Endodermal cell (in vitro differentiated cells): Measurements from ENCODE around the gene TES. TPM values are rescaled to one million over a fixed set of nuclear protein-coding genes. Genes with fewer than 3 reads are reported as not detected.

Experiments used
- DNase-seq: peaks from one replicate; pipeline ENCODE4 v3.0.0-alpha.2; 2017
- H3K27ac ChIP-seq: 2 replicates; pipeline ENCODE4 v1.5.1; 2013; ENCODE audit warnings: mild to moderate bottlenecking, low read depth, low read length, moderate library complexity
- H3K27me3 ChIP-seq: 2 replicates; pipeline ENCODE4 v1.6.1; 2013; ENCODE audit warnings: mild to moderate bottlenecking, low read length, moderate library complexity; ENCODE audit not compliant: insufficient read depth, control insufficient read depth, poor library complexity, severe bottlenecking
- H3K36me3 ChIP-seq: 2 replicates; pipeline ENCODE4 v1.7.0; 2013; ENCODE audit warnings: mild to moderate bottlenecking, low read length, moderate library complexity; ENCODE audit not compliant: control insufficient read depth, insufficient read depth
- H3K4me1 ChIP-seq: one replicate; pipeline ENCODE4 v1.7.0; 2013; ENCODE audit warnings: low read length; ENCODE audit not compliant: control insufficient read depth, insufficient read depth
- H3K4me3 ChIP-seq: 2 replicates; pipeline ENCODE4 v1.5.1; 2013; ENCODE audit warnings: mild to moderate bottlenecking, low read length, moderate library complexity
- H3K9ac ChIP-seq: 2 replicates; pipeline ENCODE4 v1.6.1; 2013; ENCODE audit warnings: mild to moderate bottlenecking, low read length, moderate library complexity; ENCODE audit not compliant: poor library complexity, severe bottlenecking; ENCODE audit errors: extremely low read depth
- H3K9me3 ChIP-seq: 2 replicates; pipeline ENCODE4 v1.6.1; 2013; ENCODE audit warnings: mild to moderate bottlenecking, low read length, moderate library complexity; ENCODE audit not compliant: control insufficient read depth
- H3K27ac Mint-ChIP-seq: 2 replicates; pipeline ENCODE4 v1.8.0; 2020; ENCODE audit warnings: mixed read lengths
- H3K27me3 Mint-ChIP-seq: 2 replicates; pipeline ENCODE4 v1.8.0; 2021; ENCODE audit warnings: mild to moderate bottlenecking, mixed read lengths; ENCODE audit not compliant: insufficient read depth
- H3K36me3 Mint-ChIP-seq: 2 replicates; pipeline ENCODE4 v1.8.0; 2020; ENCODE audit warnings: low read depth, mixed read lengths
- H3K4me1 Mint-ChIP-seq: 2 replicates; pipeline ENCODE4 v1.8.0; 2020; ENCODE audit warnings: mixed read lengths
- H3K4me3 Mint-ChIP-seq: 2 replicates; pipeline ENCODE4 v1.8.0; 2020; ENCODE audit warnings: mild to moderate bottlenecking, moderate library complexity, mixed read lengths
- H3K9me3 Mint-ChIP-seq: 2 replicates; pipeline ENCODE4 v1.8.0; 2020; ENCODE audit warnings: mild to moderate bottlenecking, mixed read lengths
- WGBS, 2 experiments: methylation state at CpG; one replicate each; pipeline versions ENCODE4 v1.1.5 to v1.1.7; 2013; ENCODE audit warnings: missing lambda C conversion rate in 2 of 2, mixed read lengths in 1 of 2; ENCODE audit not compliant: insufficient coverage in 1 of 2, insufficient read length in 1 of 2; 5-methylcytosine and 5-hydroxymethylcytosine counted together
- total RNA-seq, 2 donors: library from RNA; stranded (reverse); fragmentation: NEBNext Ultra II Directional in 1 of 2; extraction: Animal tissue kit (Norgen Biotek cat#: 25700) in 1 of 2; gene quantifications; 2 replicates in 1 of 2; 3 replicates in 1 of 2; pipeline ENCODE4 v1.2.1, GENCODE V29; 2021
- TF ChIP-seq, protein P1 (sequence below): fragments of 200-600 bp; sonication (generic); conservative IDR thresholded peaks from 2 replicates; pipeline ENCODE4 v1.5.0; 2021; ENCODE audit warnings: antibody characterized with exemption, mild to moderate bottlenecking

The TES gene
- total RNA-seq, 2 donors from 2014 or later = 23.1 to 31.0 TPM

DNA sequence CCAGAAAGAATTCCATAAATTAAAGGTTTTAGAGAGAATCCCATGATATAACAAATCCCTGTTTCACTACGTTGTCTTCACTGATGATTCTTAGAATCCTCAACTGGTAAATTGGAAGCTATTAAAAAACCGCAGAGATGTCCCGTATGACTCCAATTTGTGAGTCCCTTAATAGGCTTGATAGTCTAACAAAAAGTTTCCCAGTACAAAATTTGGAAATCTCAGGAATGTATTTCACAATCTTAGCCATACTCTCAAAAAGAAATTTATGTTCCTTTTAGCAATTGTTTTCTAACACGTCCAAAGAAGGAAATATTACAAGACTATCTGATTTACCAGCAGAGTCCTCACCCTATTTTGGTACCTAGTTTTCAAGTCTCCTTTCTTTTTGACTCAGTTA, 2.5 kb downstream of the TES start:
- DNase-seq = no peak
- TF ChIP-seq, protein P1, sequence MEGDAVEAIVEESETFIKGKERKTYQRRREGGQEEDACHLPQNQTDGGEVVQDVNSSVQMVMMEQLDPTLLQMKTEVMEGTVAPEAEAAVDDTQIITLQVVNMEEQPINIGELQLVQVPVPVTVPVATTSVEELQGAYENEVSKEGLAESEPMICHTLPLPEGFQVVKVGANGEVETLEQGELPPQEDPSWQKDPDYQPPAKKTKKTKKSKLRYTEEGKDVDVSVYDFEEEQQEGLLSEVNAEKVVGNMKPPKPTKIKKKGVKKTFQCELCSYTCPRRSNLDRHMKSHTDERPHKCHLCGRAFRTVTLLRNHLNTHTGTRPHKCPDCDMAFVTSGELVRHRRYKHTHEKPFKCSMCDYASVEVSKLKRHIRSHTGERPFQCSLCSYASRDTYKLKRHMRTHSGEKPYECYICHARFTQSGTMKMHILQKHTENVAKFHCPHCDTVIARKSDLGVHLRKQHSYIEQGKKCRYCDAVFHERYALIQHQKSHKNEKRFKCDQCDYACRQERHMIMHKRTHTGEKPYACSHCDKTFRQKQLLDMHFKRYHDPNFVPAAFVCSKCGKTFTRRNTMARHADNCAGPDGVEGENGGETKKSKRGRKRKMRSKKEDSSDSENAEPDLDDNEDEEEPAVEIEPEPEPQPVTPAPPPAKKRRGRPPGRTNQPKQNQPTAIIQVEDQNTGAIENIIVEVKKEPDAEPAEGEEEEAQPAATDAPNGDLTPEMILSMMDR = no peak
- peaks cover 17% of the 10 kb centered on the region for H3K4me1 Mint-ChIP-seq
- Histone ChIP-seq H3K27me3 (no peaks in the 10 kb centered on the region), H3K27ac (no peak overlapping the region), H3K36me3 (no peaks in the 10 kb centered on the region), H3K9me3 (no peaks in the 10 kb centered on the region), H3K4me1 (peaks cover 3% of the 10 kb centered on the region), H3K4me3 (no peak overlapping the region), H3K9ac (no peak overlapping the region)
- WGBS, 2 experiments = 75 to 84% methylated on average over 4 of the region's 4 CpGs
- H3K27me3 Mint-ChIP-seq = peaks cover 5% of the 10 kb centered on the region
- no peak overlapping the region for H3K4me3 Mint-ChIP-seq
- no peak overlapping the region for H3K27ac Mint-ChIP-seq
- H3K9me3 Mint-ChIP-seq = no peaks in the 10 kb centered on the region
- H3K36me3 Mint-ChIP-seq = no peaks in the 10 kb centered on the region

DNA sequence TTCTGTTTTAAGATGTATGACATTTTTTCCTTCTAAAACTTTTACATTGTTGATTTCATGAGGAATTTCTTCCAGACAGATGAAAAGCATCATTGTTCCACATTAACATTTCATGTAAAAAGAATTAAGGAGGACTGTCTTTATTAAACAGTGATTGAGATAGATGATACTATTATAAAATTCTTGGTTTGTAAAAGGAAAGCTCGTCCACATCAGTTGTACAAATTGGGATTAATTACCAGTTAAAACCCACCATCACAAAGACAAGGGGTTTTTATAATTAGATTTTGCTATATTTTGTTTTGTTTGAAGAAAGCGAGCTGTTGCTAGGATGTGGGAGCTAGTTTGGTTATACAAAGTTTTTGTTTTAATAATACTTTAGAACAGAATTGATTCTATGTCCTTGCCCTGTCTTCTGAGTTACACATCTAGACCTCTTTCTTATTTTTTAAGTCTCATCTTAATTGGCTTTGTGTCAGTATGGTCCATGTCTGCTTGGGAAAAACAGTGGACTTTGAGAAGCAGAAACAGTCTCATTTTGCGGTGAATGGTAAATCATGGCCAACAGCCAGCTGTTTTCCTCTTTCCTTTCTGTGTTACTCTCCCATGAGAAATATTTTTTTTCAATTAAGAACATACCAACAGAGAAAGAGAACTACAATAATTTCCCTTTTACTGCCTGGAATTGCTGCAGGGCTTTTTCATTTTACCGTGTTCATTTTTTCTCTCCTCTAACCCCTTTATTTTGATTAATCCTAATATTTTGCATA, 3.2 kb downstream of the TES start:
- Mint-ChIP-seq H3K9me3 (no peaks in the 10 kb centered on the region), H3K27ac (no peak overlapping the region), H3K4me3 (no peak overlapping the region), H3K4me1 (peaks cover 21% of the 10 kb centered on the region), H3K36me3 (no peaks in the 10 kb centered on the region), H3K27me3 (peaks cover 5% of the 10 kb centered on the region)
- Histone ChIP-seq H3K27me3 (no peaks in the 10 kb centered on the region), H3K36me3 (no peaks in the 10 kb centered on the region), H3K9me3 (no peaks in the 10 kb centered on the region), H3K4me1 (peaks cover 4% of the 10 kb centered on the region), H3K9ac (no peak overlapping the region), H3K4me3 (no peak overlapping the region), H3K27ac (no peak overlapping the region)
- DNase-seq = no peak
- TF ChIP-seq, protein P1 = no peak
- 99 to 100% methylated on average over 1 to 2 of the region's 4 CpGs for WGBS, 2 experiments

DNA sequence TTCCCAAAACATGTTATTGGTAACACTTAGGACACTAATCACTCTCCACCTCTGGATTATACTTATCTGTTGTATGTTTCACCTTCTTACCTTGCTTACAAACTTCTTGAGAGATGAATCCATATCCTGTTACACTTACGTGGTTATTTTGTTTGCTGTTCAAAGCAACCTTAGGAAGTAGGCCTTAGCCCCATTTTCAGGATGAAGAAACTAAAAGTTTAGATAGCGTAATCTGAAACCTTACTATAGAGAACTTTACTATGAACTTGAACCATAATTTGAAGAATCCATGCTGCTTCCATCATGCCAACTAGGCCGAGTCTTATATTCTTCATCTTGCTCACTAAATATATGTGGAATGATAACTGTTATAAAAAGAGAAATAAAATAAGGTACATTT, 4.6 kb downstream of the TES start:
- Mint-ChIP-seq H3K27me3 (peaks cover 1% of the 10 kb centered on the region), H3K9me3 (no peaks in the 10 kb centered on the region), H3K27ac (no peak overlapping the region), H3K36me3 (no peaks in the 10 kb centered on the region), H3K4me3 (no peak overlapping the region), H3K4me1 (peaks cover 21% of the 10 kb centered on the region)
- Histone ChIP-seq H3K36me3 (no peaks in the 10 kb centered on the region), H3K9ac (no peak overlapping the region), H3K9me3 (no peaks in the 10 kb centered on the region), H3K4me1 (peaks cover 4% of the 10 kb centered on the region), H3K4me3 (no peak overlapping the region), H3K27ac (no peak overlapping the region), H3K27me3 (no peaks in the 10 kb centered on the region)
- WGBS, 2 experiments = 89 to 100% methylated on average over 1 to 3 of the region's 3 CpGs
- TF ChIP-seq, protein P1 = no peak
- no peak for DNase-seq
